Non-pigmented ciliary epithelial cell (primary cell): ENCODE results near the gene FAN1.
A peak's percentile ranks its signal among the peaks of the same experiment; 100 is the strongest.

Experiments
- DNase-seq: peaks from one replicate; pipeline ENCODE4 v3.0.0-alpha.2; 2010; ENCODE audit warnings: low read depth

Gene FAN1

GRCh38 chr15:30921106-30921505 is 17.4 kb downstream of the FAN1 start:
- no peak for DNase-seq

- no peak for DNase-seq
Observed at GRCh38 chr15:30921781-30922479, 18.2 kb downstream of the FAN1 start.

GRCh38 chr15:30922480-30923311 is 19.0 kb downstream of the FAN1 start:
- DNase-seq: peak; percentile 61

GRCh38 chr15:30923429-30923828 is 19.7 kb downstream of the FAN1 start:
- no peak for DNase-seq

GRCh38 chr15:30924353-30924752 is 20.6 kb downstream of the FAN1 start:
- peak; percentile 76 for DNase-seq

DNA sequence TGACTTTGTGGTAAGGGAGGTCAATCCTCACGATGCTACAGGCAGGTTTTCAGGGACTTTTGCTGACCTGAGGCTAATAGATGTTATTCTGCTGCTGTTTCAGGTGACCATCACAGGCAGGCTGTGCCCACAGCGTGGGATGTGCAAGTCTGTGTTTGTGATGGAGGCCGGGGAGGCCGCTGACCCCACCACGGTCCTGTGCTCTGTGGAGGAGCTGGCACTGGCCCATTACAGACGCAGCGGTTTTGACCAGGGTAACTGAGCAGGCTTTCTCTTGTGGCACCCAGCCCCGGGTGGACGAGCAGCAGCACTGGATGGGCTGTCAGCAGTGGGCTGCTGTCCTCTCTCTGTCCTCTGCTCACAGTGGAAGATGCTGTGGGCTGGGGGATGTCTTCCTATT is 22.0 kb downstream of the FAN1 start:
- DNase-seq: no peak

DNA sequence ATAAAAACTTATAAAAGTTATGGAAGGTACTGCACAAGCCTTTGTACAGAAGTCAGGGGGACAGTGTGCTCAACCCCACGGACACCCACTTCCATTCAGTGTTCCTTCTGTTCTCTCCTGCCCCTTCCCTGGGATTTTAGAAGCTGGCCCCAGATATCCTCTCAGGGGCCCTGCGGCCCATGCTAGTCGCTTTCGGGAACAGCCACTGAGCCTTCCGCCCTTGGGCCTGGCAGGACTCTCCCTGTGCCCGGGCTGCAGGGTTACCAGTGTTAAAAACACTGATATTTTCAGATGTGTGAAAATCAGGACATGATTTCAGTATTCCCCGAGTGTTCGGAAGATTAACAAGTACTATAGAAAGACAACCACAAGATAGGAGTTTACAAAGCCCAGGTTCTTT is 22.4 kb downstream of the FAN1 start:
- no peak for DNase-seq

GRCh38 chr15:30927148-30927761 is 23.5 kb downstream of the FAN1 start:
- no peak for DNase-seq

- no peak for DNase-seq
Observed at GRCh38 chr15:30928076-30928475, 24.4 kb downstream of the FAN1 start.

GRCh38 chr15:30929064-30929669 is 25.5 kb downstream of the FAN1 start:
- DNase-seq: no peak

DNA sequence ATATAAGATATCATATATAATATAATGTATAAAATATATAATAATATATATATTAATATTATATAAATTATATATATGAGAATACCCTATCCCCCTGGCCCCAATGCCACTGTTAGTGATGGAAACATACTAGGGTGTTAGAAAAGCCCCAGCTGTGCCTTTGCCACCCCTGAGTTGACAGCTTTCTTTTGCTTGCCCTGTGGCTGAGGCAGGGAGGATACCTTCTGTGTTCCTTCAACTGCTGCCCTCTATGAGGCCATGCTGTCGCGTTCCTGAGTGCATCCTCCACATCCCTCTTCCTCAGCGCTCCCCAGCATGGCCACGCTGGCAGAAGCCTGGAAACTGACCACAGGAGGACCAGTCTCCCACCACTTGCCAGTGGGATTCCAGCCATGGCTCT is 26.3 kb downstream of the FAN1 start:
- DNase-seq: no peak

DNA sequence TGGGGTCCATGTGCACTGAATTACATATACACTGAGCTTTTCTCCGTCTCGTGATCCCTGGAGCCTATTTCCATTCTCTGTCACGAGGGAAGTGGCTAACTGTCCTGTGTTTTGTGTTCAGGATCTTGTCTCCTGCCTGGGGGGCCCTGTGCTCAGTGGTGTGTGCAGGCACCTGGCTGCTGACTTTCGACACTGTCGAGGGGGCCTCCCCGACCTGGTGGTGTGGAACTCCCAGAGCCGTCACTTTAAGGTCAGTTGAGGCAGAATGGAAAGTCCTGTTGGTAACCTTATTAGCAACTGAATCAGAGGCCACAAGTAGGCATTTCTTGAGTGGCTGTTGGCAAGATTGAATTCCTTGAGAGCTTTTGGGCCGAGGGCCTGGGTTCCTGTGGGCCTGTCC is 26.7 kb downstream of the FAN1 start:
- no peak for DNase-seq

- DNase-seq: no peak
Observed at GRCh38 chr15:30933293-30933692, 29.6 kb downstream of the FAN1 start.

DNA sequence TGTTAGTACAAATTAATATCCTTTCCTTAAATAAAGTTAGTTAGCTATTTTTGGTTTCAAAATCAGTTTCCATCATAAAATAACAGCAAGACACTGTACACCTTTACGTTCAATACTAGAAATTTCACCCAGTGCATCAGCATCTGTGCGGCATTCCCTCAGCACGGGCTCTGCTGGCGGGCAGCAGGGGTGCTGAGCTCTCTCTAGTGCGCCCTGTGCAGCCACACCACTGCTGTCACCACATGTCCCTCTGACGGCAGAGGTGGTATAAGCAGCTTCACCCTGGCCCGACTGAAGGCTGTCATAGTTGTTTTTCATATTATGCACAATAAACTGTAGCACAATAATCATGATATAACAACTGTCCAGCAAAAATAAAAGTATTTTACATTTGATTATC is 35.4 kb downstream of the FAN1 start:
- no peak for DNase-seq

GRCh38 chr15:30940359-30940758 is 36.6 kb downstream of the FAN1 start:
- DNase-seq: no peak

- DNase-seq: no peak
Observed at GRCh38 chr15:30941520-30941919, 37.8 kb downstream of the FAN1 start.

- no peak for DNase-seq
Observed at GRCh38 chr15:30943654-30944335, 40.1 kb downstream of the FAN1 start.

DNA sequence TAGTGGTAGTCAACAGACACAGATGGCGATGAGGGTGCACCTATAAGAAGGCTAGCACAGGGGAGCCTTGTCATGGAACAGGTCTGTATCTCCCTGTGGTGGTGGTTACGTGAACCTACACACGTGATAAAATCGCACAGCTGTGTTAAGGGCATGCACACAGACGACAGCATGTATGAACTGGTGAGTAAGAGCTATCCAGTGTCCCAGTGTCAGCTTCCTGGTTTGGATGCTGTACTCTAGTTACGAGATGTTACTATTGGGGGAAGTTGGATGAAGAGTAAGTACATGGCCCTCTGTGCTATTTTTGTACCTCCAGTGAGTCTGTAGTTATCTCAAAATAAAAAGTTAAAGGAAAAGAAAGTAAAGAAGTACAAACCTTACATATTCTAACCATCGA is 49.5 kb downstream of the FAN1 start:
- DNase-seq: no peak

DNA sequence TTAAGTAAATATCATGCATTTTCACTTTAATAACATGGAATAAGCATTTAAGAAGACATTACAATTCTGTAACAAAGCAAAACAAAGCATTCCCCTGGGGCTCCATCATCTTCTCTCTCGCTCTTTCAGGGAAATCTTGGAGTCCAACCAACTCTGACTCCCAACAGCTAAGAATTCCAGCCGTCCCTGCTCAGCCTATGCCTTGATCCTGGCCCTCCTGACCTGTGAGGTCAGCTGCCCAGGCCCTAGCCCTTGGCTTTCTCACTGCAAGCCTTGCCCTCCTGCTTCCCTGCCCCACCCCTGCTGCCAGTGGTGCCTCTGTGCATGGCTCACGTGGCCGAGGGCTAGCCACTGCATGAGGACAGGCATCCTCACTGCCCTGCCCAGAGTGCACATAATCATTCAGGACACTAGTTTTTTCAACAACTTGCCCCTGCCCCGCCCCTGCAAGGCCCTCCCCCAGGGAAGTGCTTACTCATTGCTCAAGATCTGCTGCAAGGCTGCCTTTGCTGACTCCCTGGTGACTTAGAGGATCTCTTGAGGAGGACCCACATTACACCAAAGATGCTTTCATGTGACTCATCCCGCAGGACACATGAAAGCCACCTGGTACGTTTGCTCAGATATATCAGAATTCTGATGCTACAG is 50.1 kb downstream of the FAN1 start:
- peak; percentile 91 for DNase-seq

DNA sequence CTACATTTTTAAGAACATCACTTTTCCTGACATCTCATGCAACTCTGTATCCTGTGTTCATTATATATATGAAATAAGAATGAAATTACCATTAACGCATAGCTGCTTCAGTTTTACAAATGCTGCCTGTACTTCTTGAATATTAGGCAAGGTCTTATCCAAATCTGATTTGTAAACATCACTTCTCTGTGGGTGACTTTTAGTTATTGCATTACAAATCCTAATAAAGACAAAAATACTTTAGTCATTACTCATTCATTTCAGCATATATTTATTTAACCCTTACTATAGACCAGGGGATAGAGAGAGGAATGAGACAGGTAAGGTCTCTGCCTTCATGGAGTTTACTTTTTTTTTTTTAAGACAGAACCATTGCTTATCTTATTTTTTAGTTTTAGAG is 51.0 kb downstream of the FAN1 start:
- no peak for DNase-seq
